Measurements from ENCODE around the gene FAM216B. TPM values are rescaled to one million over a fixed set of nuclear protein-coding genes. Genes with fewer than 3 reads are reported as not detected.

Gene FAM216B
- total and polyA plus RNA-seq, 2 donors (not counting 3 experiments of a cell fraction or from before 2014, with no cell fraction given) = not detected

DNA sequence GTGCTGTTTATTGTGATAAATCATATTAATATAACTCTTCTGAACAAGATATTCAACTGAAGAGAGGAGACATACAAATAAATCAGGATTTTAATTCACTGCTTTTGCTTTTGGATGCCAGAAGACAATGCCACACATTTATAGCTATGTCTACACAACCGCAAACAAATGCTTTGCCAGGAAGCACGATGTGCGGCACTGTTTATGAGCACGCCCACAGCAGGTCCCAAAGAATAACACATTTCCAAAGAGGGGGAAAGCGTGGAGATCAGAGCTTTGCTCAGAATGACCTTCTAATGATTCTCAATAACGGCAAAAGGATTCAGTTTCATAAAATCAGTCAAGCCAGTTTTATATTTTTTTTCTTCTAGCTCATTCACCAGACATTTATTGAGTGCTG is 16.7 kb downstream of the FAM216B start:
- Histone ChIP-seq H3K9me1 (replicated peaks; ENCODE audit: control insufficient read depth, extremely low read depth, insufficient read depth, low read length) (no peaks in the 10 kb centered on the region), H4K20me1 (replicated peaks; ENCODE audit: control insufficient read depth, extremely low read depth, insufficient read depth, low read length) (no peaks in the 10 kb centered on the region), H3K4me1 (ENCODE audit: control insufficient read depth, extremely low read depth, insufficient read depth, low read length) (no peaks in the 10 kb centered on the region), H3K9ac (replicated peaks; ENCODE audit: extremely low read depth, insufficient read depth, low read length) (no peak overlapping the region), H3K27ac (ENCODE audit: insufficient read depth, low read depth, low read length) (no peak overlapping the region), H2AFZ (ENCODE audit: low read depth, low read length) (no peak overlapping the region), H3K4me3 (replicated peaks in 1 of 3; ENCODE audit: insufficient read depth in 1 of 3, low read depth in 1 of 3, low read length in 3 of 3) (no peak overlapping the region), H3K4me2 (ENCODE audit: insufficient read depth, low read length) (no peak overlapping the region), H3K79me2 (ENCODE audit: control insufficient read depth, insufficient read depth, low read length) (no peaks in the 10 kb centered on the region), H3K36me3 (ENCODE audit: control insufficient read depth in 2 of 2, extremely low read depth in 1 of 2, insufficient read depth in 2 of 2, low read length in 2 of 2) (no peaks in the 10 kb centered on the region), H3K27me3 (ENCODE audit: control insufficient read depth in 2 of 2, insufficient read depth in 2 of 2, low read length in 2 of 2) (peaks cover 2 to 5% of the 10 kb centered on the region in 2 experiments), H3K9me3 (replicated peaks; ENCODE audit: control insufficient read depth, insufficient read depth, low read length) (no peaks in the 10 kb centered on the region)
- intact Hi-C loops (cut with micrococcal nuclease) (no loop called here), dilution Hi-C loops (cut with MboI; ENCODE audit: extremely low pct_ligation_motif_present, low sequenced_read_pairs) (no loop called here)
- FAIRE-seq = no peak
- TF ChIP-seq FOS (IDR thresholded peaks at IDR 0.05; ENCODE audit: borderline replicate concordance, insufficient read depth, low read length) = no peak
- TF ChIP-seq JUN (IDR thresholded peaks at IDR 0.05; ENCODE audit: borderline replicate concordance, insufficient read depth, insufficient read length, low read depth) = no peak
- TF ChIP-seq POLR2AphosphoS5 (IDR thresholded peaks at IDR 0.05; ENCODE audit: insufficient read depth, low read depth, low read length) = no peak
- TF ChIP-seq MYC (IDR thresholded peaks at IDR 0.05; ENCODE audit: low read depth, low read length) = no peak
- TF ChIP-seq, protein P1, sequence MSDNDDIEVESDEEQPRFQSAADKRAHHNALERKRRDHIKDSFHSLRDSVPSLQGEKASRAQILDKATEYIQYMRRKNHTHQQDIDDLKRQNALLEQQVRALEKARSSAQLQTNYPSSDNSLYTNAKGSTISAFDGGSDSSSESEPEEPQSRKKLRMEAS (IDR thresholded peaks at IDR 0.05; ENCODE audit: insufficient read depth, insufficient read length) = no peak
- no peak for TF ChIP-seq POLR2A (IDR thresholded peaks at IDR 0.05; ENCODE audit: low read depth, low read length)
- TF ChIP-seq EZH2 (IDR thresholded peaks at IDR 0.05; ENCODE audit: borderline replicate concordance, low read depth, low read length, severe bottlenecking) = no peak
- TF ChIP-seq, protein P2, sequence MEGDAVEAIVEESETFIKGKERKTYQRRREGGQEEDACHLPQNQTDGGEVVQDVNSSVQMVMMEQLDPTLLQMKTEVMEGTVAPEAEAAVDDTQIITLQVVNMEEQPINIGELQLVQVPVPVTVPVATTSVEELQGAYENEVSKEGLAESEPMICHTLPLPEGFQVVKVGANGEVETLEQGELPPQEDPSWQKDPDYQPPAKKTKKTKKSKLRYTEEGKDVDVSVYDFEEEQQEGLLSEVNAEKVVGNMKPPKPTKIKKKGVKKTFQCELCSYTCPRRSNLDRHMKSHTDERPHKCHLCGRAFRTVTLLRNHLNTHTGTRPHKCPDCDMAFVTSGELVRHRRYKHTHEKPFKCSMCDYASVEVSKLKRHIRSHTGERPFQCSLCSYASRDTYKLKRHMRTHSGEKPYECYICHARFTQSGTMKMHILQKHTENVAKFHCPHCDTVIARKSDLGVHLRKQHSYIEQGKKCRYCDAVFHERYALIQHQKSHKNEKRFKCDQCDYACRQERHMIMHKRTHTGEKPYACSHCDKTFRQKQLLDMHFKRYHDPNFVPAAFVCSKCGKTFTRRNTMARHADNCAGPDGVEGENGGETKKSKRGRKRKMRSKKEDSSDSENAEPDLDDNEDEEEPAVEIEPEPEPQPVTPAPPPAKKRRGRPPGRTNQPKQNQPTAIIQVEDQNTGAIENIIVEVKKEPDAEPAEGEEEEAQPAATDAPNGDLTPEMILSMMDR (IDR thresholded peaks at IDR 0.05; ENCODE audit: extremely low read depth in 1 of 2, insufficient read depth in 1 of 2, low read depth in 1 of 2, low read length in 2 of 2) = no peak
- TF ChIP-seq GATA2 (IDR thresholded peaks at IDR 0.05; ENCODE audit: insufficient read depth, insufficient read length, low read depth, low read length) = no peak
- no TSS peak for BruUV-seq (replicated peaks)
- ChIA-PET CTCF (interaction anchor here (0.6 kb wide), 1 partner anchor 257 kb away, joined by 4 read pairs; no protein-coding TSS in a partner anchor), POLR2A (interaction anchor here (0.6 kb wide), 1 partner anchor 9 kb away, joined by 5 read pairs; no protein-coding TSS in a partner anchor)
- no peak for DNase-seq (ENCODE audit: low read depth, low spot score)
